ENCODE measurements around the gene DEFB121.
"Not testable (repeated sequence)": the region's sequence is repeated elsewhere in the genome, so short reads cannot be mapped to it uniquely, and the experiment has no call there.

DEFB121 gene, protein sequence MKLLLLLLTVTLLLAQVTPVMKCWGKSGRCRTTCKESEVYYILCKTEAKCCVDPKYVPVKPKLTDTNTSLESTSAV

GRCh38 chr20:31406115-31406514 lies at the start of gene DEFB121:
Gene DEFB121 (minus strand): TSS chr20:31406215. CDS start chr20:31406152, 63 bp downstream.
- no peak for DNase-seq

- no peak for DNase-seq
Measured at GRCh38 chr20:31454361-31454760, 48.3 kb upstream of the DEFB121 start.

DNA sequence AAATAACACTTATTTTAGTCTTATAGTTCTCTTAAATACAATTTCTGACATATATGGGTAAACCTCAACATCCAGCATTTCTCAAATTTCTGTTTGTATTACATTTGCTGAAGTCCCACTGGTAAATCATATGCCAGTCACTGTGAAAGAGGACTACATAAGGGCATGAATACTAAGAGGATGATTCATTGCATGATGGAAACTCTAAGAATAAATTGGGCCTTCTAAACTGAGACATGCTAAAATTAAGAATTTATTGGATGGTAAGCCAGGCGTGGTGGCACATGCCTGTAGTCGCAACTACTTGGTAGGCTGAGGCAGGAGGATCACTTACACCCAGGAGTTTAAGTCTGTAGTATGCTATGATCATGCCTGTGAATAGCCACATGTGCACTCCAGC lies 46.6 kb upstream of the DEFB121 start:
- no peak for DNase-seq

GRCh38 chr20:31449511-31450414 lies 43.7 kb upstream of the DEFB121 start:
- DNase-seq, result no peak

DNA sequence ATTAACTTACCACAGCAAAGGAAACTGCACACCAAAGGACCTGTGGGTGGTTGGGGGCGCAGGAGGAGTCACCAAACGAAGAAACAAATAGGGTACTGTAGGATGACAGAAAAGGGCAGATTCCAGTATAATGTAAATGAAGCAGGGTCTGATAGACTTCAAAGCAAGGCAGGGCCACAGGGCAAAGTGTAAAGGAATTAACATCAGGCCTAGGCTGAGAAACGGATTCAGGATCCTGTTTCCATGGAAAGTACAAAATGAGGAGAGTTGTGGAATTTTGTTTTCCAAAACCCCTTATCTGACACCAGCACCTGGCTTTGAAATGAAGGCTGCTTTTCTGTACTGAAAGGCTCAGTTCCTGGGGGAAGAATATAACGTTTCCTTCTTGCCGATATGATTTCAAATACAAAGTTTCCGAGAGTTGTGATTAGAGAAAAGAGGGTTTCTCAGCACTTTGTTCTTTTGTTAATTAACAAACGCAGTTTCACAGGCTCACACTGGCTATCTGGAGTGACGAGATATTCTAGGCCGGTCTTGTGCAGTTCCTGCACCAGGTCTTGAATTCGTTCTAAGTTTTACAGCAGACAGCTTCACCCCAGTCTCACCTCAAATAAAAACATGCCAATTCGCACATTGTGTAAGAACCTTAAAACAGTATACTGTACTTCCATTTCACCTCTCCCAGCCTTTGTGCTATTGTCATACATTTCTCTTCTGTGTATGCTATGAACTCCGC lies 40.2 kb upstream of the DEFB121 start:
- no peak for DNase-seq

DNA sequence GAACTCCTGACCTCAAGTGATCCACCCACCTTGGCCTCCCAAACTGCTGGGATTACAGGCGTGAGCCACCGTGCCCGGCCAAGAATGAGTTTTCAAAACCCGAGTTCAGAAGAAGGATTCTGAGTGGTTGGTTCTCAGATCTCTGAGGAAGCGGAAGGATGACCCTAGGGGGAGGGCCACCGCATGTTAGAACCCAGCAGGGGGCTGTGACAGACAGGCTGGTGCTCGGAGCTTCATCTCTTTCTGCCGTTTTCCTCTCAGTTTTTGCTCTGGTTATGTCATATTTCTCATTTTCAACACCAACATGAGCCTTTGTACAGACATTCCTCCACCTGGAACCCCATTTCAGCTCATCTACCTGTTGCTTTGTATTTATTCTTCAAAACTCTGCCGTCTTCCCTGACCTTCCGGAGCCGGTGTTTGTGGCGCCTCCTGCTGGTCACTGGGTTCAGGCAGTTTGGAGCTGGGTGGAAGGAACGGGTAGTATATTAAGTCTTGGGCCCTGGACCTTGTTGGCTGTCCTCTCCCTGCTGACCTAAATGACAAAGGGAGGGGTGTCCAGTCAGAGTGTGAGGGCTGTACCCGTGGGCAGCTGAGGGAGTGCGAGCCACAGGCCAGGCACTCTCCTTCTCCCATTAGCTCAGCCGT lies 34.1 kb upstream of the DEFB121 start, which contains the start of gene DEFB123:
DEFB123 (plus strand) TSS at position 621 of the 648 bp plus-strand sequence. CDS start 67 bp downstream, outside the sequence.
- DNase-seq, result no peak

DNA sequence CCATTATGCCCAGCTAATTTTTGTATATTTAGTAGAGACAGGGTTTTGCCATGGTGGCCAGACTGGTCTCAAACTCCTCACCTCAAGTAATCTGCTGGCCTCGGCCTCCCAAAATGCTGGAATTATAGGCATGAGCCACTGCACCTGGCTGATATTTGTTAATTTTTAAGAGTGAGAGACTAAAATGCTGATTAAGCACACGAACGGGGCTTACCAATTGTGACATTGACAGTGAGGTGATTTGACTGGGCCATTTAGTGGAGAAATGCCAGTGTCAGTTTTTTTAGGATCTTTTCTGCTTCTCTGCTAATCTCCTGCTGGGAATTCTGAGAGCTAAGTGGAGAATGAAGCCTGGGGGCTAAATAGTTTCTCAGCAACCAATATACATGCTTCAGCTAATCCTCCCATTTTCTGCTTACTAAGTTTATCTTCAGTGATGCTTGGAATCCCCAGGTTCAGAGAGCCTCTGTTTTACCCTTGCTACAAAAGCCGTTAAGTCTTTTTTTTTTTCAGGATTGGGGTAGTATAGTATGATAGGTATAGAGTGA lies 24.6 kb upstream of the DEFB121 start:
- no peak for DNase-seq

- DNase-seq, result not testable (repeated sequence)
Measured at GRCh38 chr20:31427576-31427975, 21.6 kb upstream of the DEFB121 start.

DNA sequence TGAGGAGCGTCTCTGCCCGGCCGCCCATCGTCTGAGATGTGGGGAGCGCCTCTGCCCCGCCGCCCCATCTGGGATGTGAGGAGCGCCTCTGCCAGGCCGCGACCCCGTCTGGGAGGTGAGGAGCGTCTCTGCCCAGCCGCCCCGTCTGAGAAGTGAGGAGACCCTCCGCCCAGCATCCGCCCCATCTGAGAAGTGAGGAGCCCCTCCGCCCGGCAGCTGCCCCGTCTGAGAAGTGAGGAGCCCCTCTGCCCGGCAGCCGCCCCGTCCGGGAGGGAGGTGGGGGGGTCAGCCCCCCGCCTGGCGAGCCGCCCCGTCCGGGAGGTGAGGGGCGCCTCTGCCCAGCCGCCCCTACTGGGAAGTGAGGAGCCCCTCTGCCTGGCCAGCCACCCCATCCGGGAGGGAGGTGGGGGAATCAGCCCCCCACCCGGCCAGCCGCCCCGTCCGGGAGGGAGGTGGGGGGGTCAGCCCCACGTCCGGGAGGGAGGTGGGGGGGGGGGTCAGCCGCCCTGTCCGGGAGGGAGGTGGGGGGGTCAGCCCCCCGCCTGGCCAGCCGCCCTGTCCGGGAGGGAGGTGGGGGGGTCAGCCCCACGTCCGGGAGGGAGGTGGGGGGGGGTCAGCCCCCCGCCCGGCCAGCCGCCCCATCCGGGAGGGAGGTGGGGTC lies 21.0 kb upstream of the DEFB121 start:
- DNase-seq, result not testable (repeated sequence)

- DNase-seq, result no peak
Measured at GRCh38 chr20:31425797-31426196, 19.8 kb upstream of the DEFB121 start.

- no peak for DNase-seq
Measured at GRCh38 chr20:31418307-31418706, 12.3 kb upstream of the DEFB121 start.

- DNase-seq, result no peak
Measured at GRCh38 chr20:31415653-31416052, 9.6 kb upstream of the DEFB121 start.

DNA sequence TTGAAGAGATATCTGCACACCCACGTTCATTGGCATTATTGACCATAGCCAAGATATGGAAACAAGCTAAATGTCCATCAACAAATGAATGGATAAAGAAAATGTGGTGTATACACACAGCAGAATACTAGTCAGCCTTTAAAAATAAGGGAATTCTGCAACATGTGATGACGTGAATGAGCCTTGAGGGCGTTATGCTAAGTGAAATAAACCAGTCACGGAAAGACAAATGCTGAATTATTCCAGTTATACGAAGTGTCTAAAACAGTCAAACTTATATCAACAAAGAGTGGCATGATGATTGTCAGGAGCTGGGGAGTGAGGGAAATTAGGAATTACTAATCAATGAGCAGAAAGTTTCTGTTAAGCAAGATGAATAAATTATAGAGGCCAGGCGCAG lies 8.4 kb upstream of the DEFB121 start:
- DNase-seq, result no peak

DNA sequence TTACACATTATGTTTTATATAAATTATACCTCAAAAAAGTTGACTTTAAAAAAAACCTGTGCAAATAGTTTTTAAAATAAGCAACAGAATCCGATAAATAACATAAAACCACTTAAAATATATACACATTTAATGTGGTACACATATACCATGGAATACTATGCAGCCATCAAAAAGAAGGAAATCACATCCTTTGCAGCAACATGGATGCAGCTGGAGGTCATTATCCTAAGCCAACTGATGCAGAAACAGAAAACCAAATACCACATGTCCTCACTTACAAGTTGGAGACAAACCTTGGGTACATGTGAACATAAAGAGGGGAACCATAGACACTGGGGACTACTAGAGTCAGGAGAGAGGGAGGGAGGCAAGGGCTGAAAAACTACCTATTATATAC lies 4.0 kb upstream of the DEFB121 start:
- DNase-seq, result no peak

GRCh38 chr20:31403886-31404285 lies 2.1 kb downstream of the DEFB121 start:
- DNase-seq, result no peak

- DNase-seq, result no peak
Measured at GRCh38 chr20:31394900-31395299, 11.1 kb downstream of the DEFB121 start.

DNA sequence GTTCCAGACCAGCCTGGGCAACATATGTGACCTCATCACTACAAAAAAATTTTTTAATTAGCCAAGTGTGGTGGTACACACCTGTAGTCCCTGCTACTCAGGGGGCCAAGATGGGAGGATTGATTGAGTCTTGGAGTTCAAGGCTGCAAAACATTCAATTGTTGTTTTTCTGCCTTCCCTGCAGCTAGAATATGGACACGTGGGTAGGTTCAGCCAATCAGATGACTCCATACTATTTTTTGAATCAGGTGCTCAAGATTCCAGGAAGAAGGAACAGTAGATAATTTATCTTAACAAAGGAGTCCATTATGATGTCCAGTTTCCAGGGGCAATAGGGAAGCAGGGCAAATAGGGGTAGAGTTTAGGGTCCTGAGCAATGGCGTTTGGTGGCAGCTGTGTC lies 13.2 kb downstream of the DEFB121 start:
- DNase-seq, result no peak

- no peak for DNase-seq
Measured at GRCh38 chr20:31390490-31390889, 15.5 kb downstream of the DEFB121 start, which contains the start of gene DEFB119. Gene DEFB119 (minus strand): TSS chr20:31390590. CDS start chr20:31390483, 107 bp downstream.

DNA sequence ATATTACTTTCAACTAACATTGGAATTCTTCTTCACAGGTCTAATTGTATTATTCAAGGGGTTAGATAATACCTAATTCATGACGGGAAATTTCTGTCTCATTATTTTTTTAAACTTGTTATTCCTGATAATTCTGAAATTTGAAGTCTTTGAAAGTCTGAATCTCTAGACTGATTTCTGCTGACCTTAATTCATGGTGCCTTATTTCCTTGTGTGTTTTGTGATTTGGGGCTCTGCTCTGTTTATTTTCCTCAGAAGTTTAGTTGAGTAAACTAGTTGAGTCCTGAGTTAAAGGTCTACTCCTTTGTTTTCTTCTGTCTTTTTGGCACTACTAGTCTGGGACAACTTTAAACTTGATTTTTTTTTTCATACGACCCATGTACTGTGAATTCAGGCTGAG lies 31.7 kb downstream of the DEFB121 start:
- DNase-seq, result no peak

GRCh38 chr20:31368301-31368700 lies 37.7 kb downstream of the DEFB121 start, which contains the start of gene DEFB118:
Gene DEFB118 (plus strand): TSS chr20:31368601. CDS start chr20:31368651, 50 bp downstream.
- DNase-seq, result no peak

GRCh38 chr20:31364272-31364671 lies 41.7 kb downstream of the DEFB121 start:
- not testable (repeated sequence) for DNase-seq

DNA sequence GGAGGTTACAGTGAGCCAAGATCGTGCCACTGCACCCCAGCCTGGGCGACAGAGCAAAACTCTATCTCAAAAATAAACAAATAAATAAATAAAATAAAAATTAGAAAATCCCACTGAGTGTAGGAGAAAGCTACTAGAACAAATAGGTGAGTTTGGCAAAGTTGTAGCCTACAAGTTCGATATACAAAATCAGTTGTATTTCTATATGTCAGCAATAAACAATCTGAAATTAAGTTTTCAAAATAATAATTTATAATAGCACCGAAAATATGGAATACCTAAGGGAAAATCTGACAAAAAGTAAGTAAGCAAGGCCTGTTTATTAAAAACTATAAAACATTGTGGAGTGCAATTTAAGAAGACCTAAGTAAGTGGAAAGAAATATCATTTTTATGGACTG lies 42.7 kb downstream of the DEFB121 start:
- DNase-seq, result no peak

Measured in left hindlimb (tissue), 1 donor.